Neural cell (in vitro differentiated cells): ENCODE measurements around the gene RHOT2. TPM values are rescaled to one million over a fixed set of nuclear protein-coding genes. Genes with fewer than 3 reads are reported as not detected.
A peak's percentile ranks its signal among the peaks of the same experiment; 100 is the strongest.

Experiments used
- H2AFZ ChIP-seq: fragments of 200-600, 300-800 bp; sonication (generic), shearing (Covaris generic); 2 replicates; pipeline ENCODE4 v1.6.0; 2014; ENCODE audit warnings: low read depth, mild to moderate bottlenecking, antibody characterized with exemption, low read length, moderate library complexity
- H3F3A ChIP-seq: fragments of 200-600 bp; shearing (Covaris generic); 2 replicates; pipeline ENCODE4 v1.6.1; 2016; ENCODE audit warnings: mild to moderate bottlenecking, moderate library complexity, mixed read lengths, antibody characterized with exemption, low read length; ENCODE audit not compliant: insufficient read depth, poor library complexity, severe bottlenecking
- H3K27ac ChIP-seq: fragments of 200-600, 300-800 bp; sonication (generic), shearing (Covaris generic); 2 replicates; pipeline ENCODE4 v1.5.1; 2014; ENCODE audit warnings: mild to moderate bottlenecking, low read length, moderate library complexity
- H3K27me3 ChIP-seq: fragments of 300-800, 200-600 bp; sonication (generic), shearing (Covaris generic); 2 replicates; pipeline ENCODE4 v1.6.0; 2014; ENCODE audit warnings: mild to moderate bottlenecking, low read depth, low read length, moderate library complexity; ENCODE audit not compliant: insufficient read depth
- H3K36me3 ChIP-seq: fragments of 300-800, 200-600 bp; sonication (generic), shearing (Covaris generic); 2 replicates; pipeline ENCODE4 v1.5.1; 2014; ENCODE audit warnings: mild to moderate bottlenecking, antibody characterized with exemption, low read length, moderate library complexity; ENCODE audit not compliant: insufficient read depth
- H3K4me2 ChIP-seq: fragments of 300-800, 200-600 bp; sonication (generic), shearing (Covaris generic); 2 replicates; pipeline ENCODE4 v1.6.0; 2014; ENCODE audit warnings: mild to moderate bottlenecking, low read length
- H3K4me3 ChIP-seq: fragments of 300-800, 200-600 bp; sonication (generic), shearing (Covaris generic); 2 replicates; pipeline ENCODE4 v1.5.1; 2014; ENCODE audit warnings: mild to moderate bottlenecking, low read length, moderate library complexity
- H3K79me2 ChIP-seq: fragments of 200-600 bp; shearing (Covaris generic); replicated peaks from 2 replicates; pipeline ENCODE4 v1.6.0; 2014; ENCODE audit warnings: mild to moderate bottlenecking, low read length, moderate library complexity; ENCODE audit not compliant: insufficient read depth
- H3K9ac ChIP-seq: fragments of 300-800, 200-600 bp; sonication (generic), shearing (Covaris generic); 2 replicates; pipeline ENCODE4 v1.6.1; 2016; ENCODE audit warnings: mild to moderate bottlenecking, low read length, mixed read lengths
- H3K9me2 ChIP-seq: fragments of 200-600 bp; shearing (Covaris generic); 2 replicates; pipeline ENCODE4 v1.6.1; 2016; ENCODE audit warnings: mild to moderate bottlenecking, low read length, mixed read lengths; ENCODE audit not compliant: insufficient read depth
- H3K9me3 ChIP-seq: fragments of 200-600, 300-800 bp; sonication (generic), shearing (Covaris generic); 2 replicates; pipeline ENCODE4 v1.6.1; 2016; ENCODE audit warnings: mild to moderate bottlenecking, mixed run types, low read length, moderate library complexity, mixed read lengths
- H4K20me1 ChIP-seq: fragments of 200-600 bp; shearing (Covaris generic); 2 replicates; pipeline ENCODE4 v1.6.1; 2016; ENCODE audit warnings: mild to moderate bottlenecking, mixed run types; ENCODE audit not compliant: insufficient read depth
- EP300 ChIP-seq: fragments of 450-650 bp; conservative IDR thresholded peaks from 2 replicates; pipeline ENCODE4 v1.6.1; 2014; ENCODE audit warnings: antibody characterized with exemption, mild to moderate bottlenecking, moderate library complexity; ENCODE audit not compliant: poor library complexity, severe bottlenecking
- EZH2 ChIP-seq: fragments of 200-600, 300-800 bp; shearing (Covaris generic), sonication (generic); IDR thresholded peaks from 2 replicates; pipeline ENCODE4 v1.6.1; 2014; ENCODE audit warnings: antibody characterized with exemption, low read length, borderline replicate concordance, mild to moderate bottlenecking; ENCODE audit not compliant: insufficient read depth, poor library complexity, severe bottlenecking
- MXI1 ChIP-seq: fragments of 450-650 bp; conservative IDR thresholded peaks from 2 replicates; pipeline ENCODE4 v1.6.1; 2014; ENCODE audit warnings: antibody characterized with exemption, mild to moderate bottlenecking; ENCODE audit not compliant: poor library complexity, severe bottlenecking
- POLR2AphosphoS5 ChIP-seq: IDR thresholded peaks from 2 replicates; pipeline ENCODE4 v1.6.1; 2012
- RAD21 ChIP-seq: fragments of 450-650 bp; conservative IDR thresholded peaks from 2 replicates; pipeline ENCODE4 v1.6.1; 2014; ENCODE audit warnings: antibody characterized with exemption, mild to moderate bottlenecking, moderate library complexity
- REST ChIP-seq: IDR thresholded peaks from 2 replicates; pipeline ENCODE4 v1.6.1; 2012; ENCODE audit warnings: borderline replicate concordance
- SMC3 ChIP-seq: fragments of 450-650 bp; conservative IDR thresholded peaks from 2 replicates; pipeline ENCODE4 v1.6.1; 2014; ENCODE audit warnings: antibody characterized with exemption, mild to moderate bottlenecking, moderate library complexity; ENCODE audit not compliant: poor library complexity
- TAF1 ChIP-seq: IDR thresholded peaks from 2 replicates; pipeline ENCODE4 v1.6.1; 2012; ENCODE audit warnings: low read depth
- polyA plus RNA-seq: library from polyadenylated mRNA; depleted of rRNA; stranded (reverse); fragments of >200 nt; gene quantifications from 2 replicates; pipeline ENCODE4 v1.2.3, GENCODE V29; 2014
- TF ChIP-seq, protein P1 (sequence below): fragments of 450-650 bp; IDR thresholded peaks from 2 replicates; pipeline ENCODE4 v1.5.1; 2014; ENCODE audit warnings: antibody characterized with exemption, mild to moderate bottlenecking, moderate library complexity; ENCODE audit not compliant: poor library complexity, severe bottlenecking

The RHOT2 gene
- polyA plus RNA-seq, 1 donor from 2014 or later = 132 TPM

- Histone ChIP-seq H2AFZ (no peak overlapping the region), H3K27ac (no peak overlapping the region), H3K9ac (no peak overlapping the region), H3K9me3 (no peaks in the 10 kb centered on the region), H3K79me2 (peaks cover 43% of the 10 kb centered on the region), H3K4me2 (no peak overlapping the region), H4K20me1 (peaks cover 50% of the 10 kb centered on the region), H3K4me3 (peak overlapping the region; percentile 96), H3K27me3 (peaks cover 31% of the 10 kb centered on the region), H3F3A (no peaks in the 10 kb centered on the region), H3K36me3 (no peaks in the 10 kb centered on the region), H3K9me2 (no peaks in the 10 kb centered on the region)
- TF ChIP-seq SMC3 (no peak), EZH2 (no peak), TAF1 (no peak), RAD21 (no peak), POLR2AphosphoS5 (no peak), REST (no peak), MXI1 (no peak), EP300 (no peak)
- TF ChIP-seq, protein P1, sequence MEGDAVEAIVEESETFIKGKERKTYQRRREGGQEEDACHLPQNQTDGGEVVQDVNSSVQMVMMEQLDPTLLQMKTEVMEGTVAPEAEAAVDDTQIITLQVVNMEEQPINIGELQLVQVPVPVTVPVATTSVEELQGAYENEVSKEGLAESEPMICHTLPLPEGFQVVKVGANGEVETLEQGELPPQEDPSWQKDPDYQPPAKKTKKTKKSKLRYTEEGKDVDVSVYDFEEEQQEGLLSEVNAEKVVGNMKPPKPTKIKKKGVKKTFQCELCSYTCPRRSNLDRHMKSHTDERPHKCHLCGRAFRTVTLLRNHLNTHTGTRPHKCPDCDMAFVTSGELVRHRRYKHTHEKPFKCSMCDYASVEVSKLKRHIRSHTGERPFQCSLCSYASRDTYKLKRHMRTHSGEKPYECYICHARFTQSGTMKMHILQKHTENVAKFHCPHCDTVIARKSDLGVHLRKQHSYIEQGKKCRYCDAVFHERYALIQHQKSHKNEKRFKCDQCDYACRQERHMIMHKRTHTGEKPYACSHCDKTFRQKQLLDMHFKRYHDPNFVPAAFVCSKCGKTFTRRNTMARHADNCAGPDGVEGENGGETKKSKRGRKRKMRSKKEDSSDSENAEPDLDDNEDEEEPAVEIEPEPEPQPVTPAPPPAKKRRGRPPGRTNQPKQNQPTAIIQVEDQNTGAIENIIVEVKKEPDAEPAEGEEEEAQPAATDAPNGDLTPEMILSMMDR = no peak
These were observed 35.5 kb downstream of the RHOT2 start for GRCh38 chr16:703406-703805.

DNA sequence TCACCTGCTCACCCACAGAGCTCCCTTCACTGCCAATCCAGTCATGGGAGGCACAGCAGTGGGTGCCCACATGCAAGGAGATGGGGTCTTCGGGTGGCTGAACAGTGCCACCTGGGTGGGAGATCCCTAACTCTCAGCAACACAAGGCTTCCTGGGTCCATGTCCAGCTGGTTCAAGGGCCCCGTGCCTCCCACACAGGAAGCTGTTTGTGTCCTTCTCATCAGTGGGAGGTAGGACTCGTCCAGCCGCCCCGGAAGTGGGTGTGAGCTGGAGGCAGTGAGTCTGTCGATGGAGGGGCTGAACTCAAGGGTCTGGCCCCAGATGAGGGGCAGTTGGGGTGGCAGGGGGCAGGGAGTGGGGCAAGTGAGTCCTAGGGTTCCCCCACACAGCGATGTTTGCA is 36.1 kb downstream of the RHOT2 start:
- Histone ChIP-seq H3K4me3 (peak overlapping the region; percentile 96), H3K36me3 (no peaks in the 10 kb centered on the region), H3K27ac (no peak overlapping the region), H3K9me2 (no peaks in the 10 kb centered on the region), H4K20me1 (peaks cover 49% of the 10 kb centered on the region), H3K79me2 (peaks cover 43% of the 10 kb centered on the region), H3K27me3 (peaks cover 31% of the 10 kb centered on the region), H3K9me3 (no peaks in the 10 kb centered on the region), H3F3A (no peaks in the 10 kb centered on the region), H2AFZ (no peak overlapping the region), H3K4me2 (peak overlapping the region; percentile 87), H3K9ac (peak overlapping the region; percentile 89)
- TF ChIP-seq SMC3 (no peak), EP300 (no peak), RAD21 (no peak), REST (no peak), TAF1 (no peak), MXI1 (no peak), POLR2AphosphoS5 (no peak), EZH2 (no peak)
- TF ChIP-seq, protein P1 = no peak
